ENCODE data around the gene MESP2.
A peak's percentile ranks its signal among the peaks of the same experiment; 100 is the strongest.

Gene MESP2

GRCh38 chr15:89756897-89757296 is 19.2 kb upstream of the MESP2 start:
- no peak for DNase-seq

DNA sequence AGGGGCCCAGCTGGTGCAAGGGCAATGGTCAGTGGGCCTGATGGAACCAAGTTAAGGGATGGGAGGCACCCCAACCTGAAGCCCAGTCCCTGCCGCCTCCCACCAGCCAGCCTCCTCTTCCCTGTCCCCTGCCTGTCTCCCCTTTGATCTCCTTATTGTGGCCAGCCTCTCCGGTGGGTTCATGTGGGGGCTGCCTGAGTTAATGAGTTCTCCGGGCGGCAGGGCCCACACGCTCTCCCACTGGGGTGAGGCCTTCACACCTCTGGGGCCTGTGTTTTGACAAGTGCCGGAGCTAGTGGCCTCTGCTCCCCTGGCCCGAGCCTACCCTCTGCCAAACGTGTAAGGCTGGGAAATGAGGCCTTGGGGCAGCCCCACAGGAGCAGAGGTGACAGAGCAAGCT is 17.8 kb upstream of the MESP2 start:
- no peak for DNase-seq

- DNase-seq = no peak
Measured at GRCh38 chr15:89758981-89759380, 17.2 kb upstream of the MESP2 start.

- no peak for DNase-seq
Measured at GRCh38 chr15:89759835-89760234, 16.3 kb upstream of the MESP2 start.

GRCh38 chr15:89760303-89761008 is 15.7 kb upstream of the MESP2 start:
- peak; percentile 80 for DNase-seq

- DNase-seq = no peak
Measured at GRCh38 chr15:89761009-89761831, 14.9 kb upstream of the MESP2 start.

DNA sequence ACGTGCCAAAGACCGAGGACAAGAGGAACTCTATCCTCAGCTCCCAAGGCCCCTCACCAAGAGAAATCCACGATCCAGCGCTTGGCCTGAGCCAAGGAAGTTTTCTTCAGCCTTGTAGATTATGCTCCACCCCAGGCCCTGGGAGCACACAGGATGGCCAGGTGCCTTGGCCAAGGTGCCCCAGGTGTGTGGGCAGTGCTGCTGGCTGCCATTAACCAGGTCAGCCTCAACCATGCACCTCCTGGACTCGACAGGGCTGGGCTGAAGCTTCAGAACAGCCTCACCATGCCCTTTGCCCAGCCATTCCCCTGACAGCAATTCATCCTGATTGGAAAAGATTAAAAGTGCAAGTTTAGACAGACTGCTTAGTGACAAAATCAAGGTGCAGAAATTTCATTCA is 14.2 kb upstream of the MESP2 start:
- no peak for DNase-seq

DNA sequence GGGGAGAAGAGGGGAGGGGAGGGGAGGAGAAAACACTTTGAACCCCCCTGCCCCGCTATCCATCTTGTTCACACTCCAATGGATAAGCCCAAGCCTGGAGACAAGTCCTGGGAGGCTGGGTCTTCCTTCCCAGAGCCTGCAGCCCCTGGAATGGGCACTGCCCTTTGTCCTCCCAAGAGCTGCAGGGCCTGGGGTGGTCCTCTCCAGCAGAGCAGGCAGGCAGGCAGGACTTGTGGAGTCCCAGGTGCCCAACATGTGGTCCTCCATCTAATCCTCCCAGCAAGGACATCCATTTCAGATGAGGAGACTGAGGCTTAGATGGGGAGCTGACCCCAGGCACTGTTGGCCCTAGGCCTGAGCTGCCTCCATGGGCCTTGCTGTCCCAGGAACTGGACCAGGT is 10.4 kb upstream of the MESP2 start:
- no peak for DNase-seq

DNA sequence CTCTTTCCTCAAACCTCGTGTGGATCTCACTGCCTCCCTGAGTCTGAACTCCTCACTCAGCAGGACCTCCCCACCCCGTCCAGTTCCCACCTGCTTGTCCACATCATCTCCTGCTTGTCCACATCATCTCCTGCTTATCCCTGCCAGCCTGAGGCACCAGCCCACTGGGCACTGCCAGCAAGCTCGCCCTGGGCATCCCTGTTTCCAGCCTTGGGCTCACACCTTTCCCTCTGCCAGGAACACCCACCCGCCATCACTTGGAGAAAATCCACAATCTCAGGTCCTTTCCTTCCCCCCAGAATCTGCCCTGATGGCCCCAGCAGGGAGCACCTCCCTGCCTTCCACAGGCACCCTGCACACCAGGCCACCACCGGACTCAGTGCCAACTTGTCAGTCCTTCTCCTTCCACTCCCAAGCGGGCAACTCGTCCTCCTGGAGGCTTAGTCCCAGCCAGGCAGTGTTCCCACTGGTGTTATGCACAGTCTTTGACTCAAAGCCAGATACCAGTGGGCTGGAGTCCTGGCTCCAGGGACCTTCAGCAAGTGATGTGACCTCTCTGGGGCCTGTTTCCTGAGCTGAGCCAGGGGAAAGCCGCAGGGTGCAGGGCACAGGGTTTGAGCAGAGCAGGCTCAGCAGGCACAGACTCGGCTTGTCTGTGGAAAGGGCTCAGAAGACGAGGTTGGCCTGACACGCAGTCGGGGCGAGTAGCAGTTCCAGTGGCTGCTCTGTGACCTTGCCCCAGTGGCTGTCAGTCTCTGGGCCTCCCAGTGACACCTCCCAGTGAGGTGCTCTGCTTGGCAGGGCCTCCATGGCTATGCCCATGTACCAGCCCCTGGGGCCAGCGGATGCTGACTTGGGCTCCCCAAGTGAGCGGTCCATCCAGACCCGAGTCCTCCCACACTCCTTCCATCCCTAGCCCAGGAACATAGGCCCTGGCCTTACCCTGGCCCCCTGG is 9.5 kb upstream of the MESP2 start:
- DNase-seq = no peak

GRCh38 chr15:89767411-89767915 is 8.7 kb upstream of the MESP2 start:
- no peak for DNase-seq

GRCh38 chr15:89768071-89768500 is 8.0 kb upstream of the MESP2 start:
- no peak for DNase-seq

GRCh38 chr15:89769366-89769765 is 6.8 kb upstream of the MESP2 start:
- no peak for DNase-seq

DNA sequence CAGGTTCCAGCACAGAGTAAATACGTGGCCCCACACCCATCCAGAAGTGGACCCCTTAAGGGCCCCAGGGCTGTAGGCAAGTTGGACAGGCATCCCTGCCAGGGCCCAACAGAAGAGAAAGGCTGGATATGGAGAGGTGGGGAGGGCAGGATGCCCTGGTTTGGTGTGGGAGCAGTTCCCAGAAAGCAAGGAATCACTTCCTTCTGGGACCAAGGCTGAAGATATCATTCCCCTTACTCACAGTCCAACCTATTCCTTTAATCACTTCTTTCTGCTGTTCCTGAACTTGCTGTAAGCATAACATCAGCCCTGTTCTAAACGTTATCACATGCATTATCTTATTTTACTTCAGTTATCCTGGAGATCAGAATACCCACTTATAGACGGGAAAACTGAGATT is 6.1 kb upstream of the MESP2 start:
- DNase-seq = no peak

DNA sequence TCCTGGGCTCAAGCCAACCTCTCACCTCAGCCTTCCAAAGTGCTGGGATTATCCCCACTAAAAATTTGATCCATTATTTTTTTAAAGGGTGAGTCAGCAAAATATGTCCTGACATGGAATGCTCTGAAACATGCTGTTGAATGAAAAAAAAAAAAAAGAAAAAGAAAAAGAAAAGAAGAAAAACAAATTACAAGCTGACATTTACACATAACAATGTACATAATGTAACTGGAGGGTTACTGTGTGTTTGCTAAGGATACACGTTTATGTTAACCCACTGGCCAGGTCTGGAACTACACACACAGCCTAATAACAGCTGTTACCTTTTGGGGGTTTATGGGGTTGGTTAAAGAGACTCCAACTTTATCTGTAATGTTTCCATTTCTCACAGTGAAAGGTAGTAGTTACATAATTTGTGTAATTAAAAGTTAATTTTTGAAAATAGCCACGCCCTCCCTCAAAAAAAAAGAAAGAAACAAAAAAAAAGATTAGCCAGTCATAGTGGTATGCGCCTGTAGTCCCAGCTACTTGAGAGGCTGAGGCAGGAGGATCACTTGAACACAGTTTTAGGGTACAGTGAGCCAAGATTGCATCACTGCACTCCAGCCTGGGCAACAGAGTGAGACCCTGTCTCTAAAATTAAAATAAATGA is 3.1 kb upstream of the MESP2 start:
- DNase-seq = no peak

- no peak for DNase-seq
Measured at GRCh38 chr15:89774492-89774891, 1.6 kb upstream of the MESP2 start.

DNA sequence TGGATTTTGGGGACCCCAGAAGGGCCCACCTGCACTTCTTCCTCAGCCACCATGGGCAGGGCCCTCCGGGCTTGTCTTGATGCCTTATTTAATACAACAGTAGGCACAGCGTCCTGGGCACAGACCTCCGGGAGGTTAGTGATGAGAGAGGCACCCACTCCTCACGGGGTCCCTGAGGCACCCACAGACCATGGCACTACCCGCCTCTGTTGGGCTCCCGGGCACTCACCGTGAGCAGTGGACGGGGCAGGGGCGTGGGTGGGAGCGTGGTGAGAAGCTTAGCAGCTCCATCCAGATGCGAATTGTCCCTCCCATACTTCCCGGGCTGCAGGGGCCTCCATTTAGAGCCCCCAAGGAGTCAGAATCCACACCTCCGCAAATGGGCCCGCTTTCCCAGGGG is 317 bp upstream of the MESP2 start:
- no peak for DNase-seq

DNA sequence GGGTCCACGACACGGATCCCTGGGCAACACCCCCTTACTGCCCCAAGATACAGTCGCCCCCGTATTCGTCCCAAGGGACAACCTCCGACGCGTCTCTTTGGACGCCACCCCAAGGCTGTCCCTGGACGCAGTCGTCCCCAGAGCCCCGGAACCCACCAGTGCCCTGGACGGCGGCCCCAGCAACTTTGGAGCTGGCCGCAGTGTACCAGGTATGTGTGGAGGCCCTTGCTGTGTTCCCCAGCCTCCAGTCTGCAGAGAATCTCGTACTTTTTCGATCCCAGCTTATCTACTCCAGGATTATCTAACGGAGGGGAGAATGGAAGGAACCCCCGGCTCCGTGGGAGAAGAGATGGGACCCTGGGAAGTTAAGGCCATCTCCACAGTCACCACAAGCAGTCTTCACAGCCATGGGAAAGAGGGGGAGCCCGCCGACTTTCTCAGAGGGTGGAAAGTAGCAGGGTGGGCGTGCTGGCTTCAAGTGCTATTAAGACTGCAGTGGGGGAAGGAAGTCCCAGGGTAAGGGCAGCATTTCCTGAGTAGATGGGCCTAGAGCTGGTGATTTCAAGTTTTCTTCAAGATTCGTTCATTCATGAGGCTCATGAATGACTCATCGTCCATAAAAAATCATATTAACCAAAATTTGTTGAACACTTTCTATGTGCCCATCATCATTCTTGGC is 1.1 kb downstream of the MESP2 start:
- DNase-seq = no peak

GRCh38 chr15:89777782-89778380 is 1.7 kb downstream of the MESP2 start:
- no peak for DNase-seq

DNA sequence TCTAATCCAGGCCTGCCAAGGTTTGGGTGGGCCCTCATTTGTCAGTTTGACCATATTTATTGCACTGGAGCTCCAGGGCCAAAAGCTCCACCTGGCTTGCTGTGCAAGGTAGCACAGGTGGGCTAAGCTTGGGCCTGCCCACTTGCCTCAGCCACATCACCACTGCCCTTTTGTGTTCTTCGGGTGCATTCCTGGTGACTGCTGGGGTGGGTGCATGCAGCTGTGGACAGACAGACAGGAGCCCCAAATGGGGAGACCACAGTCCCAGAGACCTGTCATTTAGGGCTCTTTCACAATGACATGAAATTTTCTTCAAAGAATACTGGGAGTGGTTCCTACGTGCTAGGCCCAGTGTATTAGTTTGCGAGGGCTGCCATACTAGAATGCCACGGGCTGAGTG is 2.7 kb downstream of the MESP2 start:
- DNase-seq = no peak

DNA sequence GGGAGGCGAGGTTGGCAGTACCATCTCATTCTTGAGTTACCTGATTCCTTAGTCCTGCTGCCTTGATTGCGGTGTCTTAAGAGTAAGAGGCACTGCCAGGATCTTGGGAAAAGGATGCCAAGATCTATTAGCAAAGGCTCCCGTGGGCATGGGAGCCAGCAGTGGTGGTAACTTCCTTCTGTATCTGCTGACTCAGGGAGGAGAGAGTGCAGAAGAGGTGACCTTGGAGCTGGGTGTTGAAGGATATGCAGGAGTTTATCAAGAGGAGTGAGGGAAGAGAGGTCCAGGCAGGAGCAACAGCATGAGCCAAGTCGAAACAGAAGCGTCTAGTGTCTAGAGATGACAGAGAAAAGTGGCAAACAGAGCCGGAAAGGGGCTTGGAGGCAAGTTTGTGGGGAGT is 4.5 kb downstream of the MESP2 start:
- DNase-seq = no peak

GRCh38 chr15:89781055-89781454 is 4.9 kb downstream of the MESP2 start:
- DNase-seq = peak; percentile 47

Measured in stimulated activated CD4-positive, alpha-beta T cell treated with anti-CD3 and anti-CD28 coated beads, Interleukin-15, amount 100 ng/mL, for 24 hours (primary cell).